Liver (tissue), 9 donors: ENCODE data around the gene SFT2D1. TPM values are rescaled to one million over a fixed set of nuclear protein-coding genes. Genes with fewer than 3 reads are reported as not detected.
A peak's percentile ranks its signal among the peaks of the same experiment; 100 is the strongest.

ENCODE experiments used
- DNase-seq: peaks from one replicate; pipeline ENCODE4 v3.0.0-alpha.2; 2017; ENCODE audit warnings: low spot score
- H3K27ac ChIP-seq, 2 donors: one replicate each; pipeline ENCODE4 v1.7.0; 2013; ENCODE audit warnings: inconsistent platforms in 2 of 2, low read length in 2 of 2, control low read depth in 1 of 2, low read depth in 1 of 2, mild to moderate bottlenecking in 1 of 2
- H3K27me3 ChIP-seq, 4 donors: one replicate each; pipeline versions ENCODE4 v1.6.1 to v1.7.0; 2013; ENCODE audit warnings: low read length in 3 of 4, inconsistent platforms in 1 of 4, mild to moderate bottlenecking in 1 of 4, moderate library complexity in 1 of 4; ENCODE audit not compliant: control insufficient read depth in 4 of 4, insufficient read depth in 4 of 4
- H3K36me3 ChIP-seq, 4 donors: one replicate each; pipeline versions ENCODE4 v1.6.1 to v1.7.0; 2013; ENCODE audit warnings: low read length in 3 of 4, mild to moderate bottlenecking in 3 of 4, low read depth in 1 of 4, moderate library complexity in 1 of 4; ENCODE audit not compliant: control insufficient read depth in 4 of 4, insufficient read depth in 3 of 4
- H3K4me1 ChIP-seq, 4 donors: one replicate each; pipeline versions ENCODE4 v1.6.1 to v1.7.0; 2013; ENCODE audit warnings: low read length in 3 of 4, mild to moderate bottlenecking in 3 of 4, moderate library complexity in 1 of 4; ENCODE audit not compliant: control insufficient read depth in 4 of 4, insufficient read depth in 4 of 4
- H3K4me3 ChIP-seq, 3 donors: one replicate each; pipeline versions ENCODE4 v1.6.1 to v1.7.0; 2013; ENCODE audit warnings: low read length in 3 of 3, control low read depth in 1 of 3, low read depth in 1 of 3, mild to moderate bottlenecking in 1 of 3
- H3K9ac ChIP-seq, 2 donors: one replicate each; pipeline ENCODE4 v1.7.0; 2013; ENCODE audit warnings: low read length in 2 of 2, mild to moderate bottlenecking in 2 of 2, moderate library complexity in 2 of 2, control low read depth in 1 of 2, low read depth in 1 of 2
- H3K9me3 ChIP-seq, 4 donors: one replicate each; pipeline versions ENCODE4 v1.6.1 to v1.7.0; 2013; ENCODE audit warnings: low read length in 3 of 4; ENCODE audit not compliant: control insufficient read depth in 4 of 4
- ATF3 ChIP-seq: IDR thresholded peaks from 2 replicates; pipeline ENCODE4 v1.6.1; 2016; ENCODE audit warnings: antibody characterized with exemption
- CTCF ChIP-seq: fragments of 150-350 bp; IDR thresholded peaks from 2 replicates; pipeline ENCODE4 v1.5.1; 2017; ENCODE audit warnings: improper control_type of control experiment, low read depth, low read length; ENCODE audit not compliant: missing input control
- EGR1 ChIP-seq, 2 donors: IDR thresholded peaks; 2 replicates each; pipeline ENCODE4 v1.6.1; 2016 to 2018; ENCODE audit warnings: antibody characterized with exemption in 2 of 2, low read depth in 2 of 2
- FOXA1 ChIP-seq: IDR thresholded peaks from 2 replicates; pipeline ENCODE4 v1.6.1; 2016; ENCODE audit warnings: antibody characterized with exemption
- FOXA2 ChIP-seq: IDR thresholded peaks from 2 replicates; pipeline ENCODE4 v1.6.1; 2016; ENCODE audit warnings: antibody characterized with exemption
- GABPA ChIP-seq, 2 donors: IDR thresholded peaks in 1 of 2; conservative IDR thresholded peaks in 1 of 2; 2 replicates each; pipeline ENCODE4 v1.6.1; 2016; ENCODE audit warnings: antibody characterized with exemption in 2 of 2, mild to moderate bottlenecking in 1 of 2, moderate library complexity in 1 of 2
- HNF4A ChIP-seq, 2 donors: conservative IDR thresholded peaks; 2 replicates each; pipeline ENCODE4 v1.6.1; 2016; ENCODE audit warnings: antibody characterized with exemption in 2 of 2, mild to moderate bottlenecking in 2 of 2
- HNF4G ChIP-seq: IDR thresholded peaks from 2 replicates; pipeline ENCODE4 v1.6.1; 2016; ENCODE audit warnings: antibody characterized with exemption
- JUND ChIP-seq, 2 donors: IDR thresholded peaks; 2 replicates each; pipeline ENCODE4 v1.6.1; 2016; ENCODE audit warnings: antibody characterized with exemption in 2 of 2
- NR2F2 ChIP-seq: IDR thresholded peaks from 2 replicates; pipeline ENCODE4 v1.6.1; 2016; ENCODE audit warnings: antibody characterized with exemption
- RAD21 ChIP-seq, 2 donors: IDR thresholded peaks; 2 replicates each; pipeline ENCODE4 v1.6.1; 2016; ENCODE audit warnings: antibody characterized with exemption in 2 of 2, mild to moderate bottlenecking in 2 of 2
- RXRA ChIP-seq, 2 donors: IDR thresholded peaks; 2 replicates each; pipeline ENCODE4 v1.6.1; 2017 to 2018; ENCODE audit warnings: antibody characterized with exemption in 2 of 2, mild to moderate bottlenecking in 1 of 2
- SP1 ChIP-seq: IDR thresholded peaks from 2 replicates; pipeline ENCODE4 v1.6.1; 2018; ENCODE audit warnings: antibody characterized with exemption, mild to moderate bottlenecking
- TAF1 ChIP-seq: conservative IDR thresholded peaks from 2 replicates; pipeline ENCODE4 v1.6.1; 2016; ENCODE audit warnings: antibody characterized with exemption, mild to moderate bottlenecking
- ZBTB33 ChIP-seq: IDR thresholded peaks from 2 replicates; pipeline ENCODE4 v1.6.1; 2016; ENCODE audit warnings: antibody characterized with exemption
- WGBS: extraction: QIAGEN DNeasy Blood & Tissue Kit; methylation state at CpG from one replicate; pipeline ENCODE4 v1.1.7; 2013; 5-methylcytosine and 5-hydroxymethylcytosine counted together
- polyA plus RNA-seq, 2 donors: library from polyadenylated mRNA; stranded (reverse) in 1 of 2; unstranded in 1 of 2; fragments of 200-250 nt in 1 of 2; fragments of >200 nt in 1 of 2; fragmentation: Nextera tagmentation in 1 of 2; extraction: Ambion mirVana in 1 of 2; gene quantifications; one replicate each; pipeline versions ENCODE4 v1.2.1 to v1.2.3, GENCODE V29; 2013 to 2015
- total RNA-seq, 2 donors: library from RNA; depleted of rRNA; stranded (reverse); fragments of >200 nt; gene quantifications; one replicate each; pipeline ENCODE4 v1.2.3, GENCODE V29; 2014
- TF ChIP-seq, protein P1 (sequence below): IDR thresholded peaks from 2 replicates; pipeline ENCODE4 v1.6.1; 2016; ENCODE audit warnings: antibody characterized with exemption
- donor health status: healthy.
- donor health status: healthy.
- donor health status: healthy.
- donor health status: healthy.
- donor health status: healthy.

The SFT2D1 gene
- total and polyA plus RNA-seq, 4 donors, result 9.5 to 16.6 (median 15.2) TPM

GRCh38 chr6:166343150-166343487 is 774 bp upstream of the SFT2D1 start:
- H3K9ac ChIP-seq, result peak overlapping the region; percentile 84 to 97
- H3K27me3 ChIP-seq, result no peaks in the 10 kb centered on the region
- no peak for TF ChIP-seq HNF4A (conservative IDR thresholded peaks at IDR 0.05)
- TF ChIP-seq GABPA (IDR thresholded peaks at IDR 0.05 in 1 of 2, conservative IDR thresholded peaks at IDR 0.05 in 1 of 2), result no peak
- no peak for TF ChIP-seq RXRA (IDR thresholded peaks at IDR 0.05)
- no peak for TF ChIP-seq TAF1
- TF ChIP-seq, protein P1, sequence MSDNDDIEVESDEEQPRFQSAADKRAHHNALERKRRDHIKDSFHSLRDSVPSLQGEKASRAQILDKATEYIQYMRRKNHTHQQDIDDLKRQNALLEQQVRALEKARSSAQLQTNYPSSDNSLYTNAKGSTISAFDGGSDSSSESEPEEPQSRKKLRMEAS, result no peak
- no peak for TF ChIP-seq FOXA2
- TF ChIP-seq RAD21 (IDR thresholded peaks at IDR 0.05), result no peak
- TF ChIP-seq HNF4G, result no peak
- no peak for TF ChIP-seq SP1
- no peak for TF ChIP-seq CTCF
- no peak for TF ChIP-seq ZBTB33
- no peak for TF ChIP-seq EGR1 (IDR thresholded peaks at IDR 0.05; ENCODE audit: low read depth in 2 of 2)
- H3K9me3 ChIP-seq, result no peaks in the 10 kb centered on the region
- peaks cover 0 to 4% (median 0%) of the 10 kb centered on the region in 4 donors for H3K36me3 ChIP-seq
- 12% methylated on average over 3 of the region's 3 CpGs for WGBS
- H3K4me1 ChIP-seq, result peaks cover 3 to 42% (median 22%) of the 10 kb centered on the region in 4 donors
- no peak for DNase-seq
- H3K27ac ChIP-seq, result peak overlapping the region; percentile 91 to 94
- peak overlapping the region; percentile 91 to 95 (median 94) for H3K4me3 ChIP-seq

DNA sequence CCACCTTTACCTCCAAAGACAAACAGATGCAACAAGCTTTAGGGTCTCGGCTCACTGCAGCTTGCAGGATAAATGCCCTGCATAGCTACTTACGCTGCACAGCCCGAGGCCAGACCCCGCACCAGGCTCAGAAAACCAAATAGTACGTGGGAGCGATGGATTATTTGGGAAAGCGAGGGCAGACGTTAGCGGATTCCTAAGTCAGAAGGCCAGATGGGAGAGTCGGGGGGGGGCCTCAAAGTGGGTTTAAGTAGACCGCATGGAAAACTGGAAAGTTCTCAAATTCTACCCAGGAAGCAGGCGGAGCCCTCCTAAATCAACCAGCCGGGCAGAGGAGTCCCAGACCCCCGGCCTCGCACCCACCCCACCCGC is 382 bp downstream of the SFT2D1 start:
- Histone ChIP-seq H3K9ac (peak overlapping the region; percentile 46 to 84), H3K36me3 (peaks cover 0 to 9% (median 6%) of the 10 kb centered on the region in 4 donors), H3K4me1 (peaks cover 3 to 34% (median 17%) of the 10 kb centered on the region in 4 donors), H3K27ac (peak overlapping the region; percentile 91 to 94), H3K9me3 (no peaks in the 10 kb centered on the region), H3K4me3 (peak overlapping the region; percentile 91 to 95 (median 94)), H3K27me3 (no peaks in the 10 kb centered on the region)
- DNase-seq, result peak; percentile 43
- under 1% methylated on average over 16 of the region's 16 CpGs for WGBS
- TF ChIP-seq FOXA1 (no peak), CTCF (no peak), NR2F2 (no peak), GABPA (IDR thresholded peaks at IDR 0.05 in 1 of 2, conservative IDR thresholded peaks at IDR 0.05 in 1 of 2) (no peak), ATF3 (no peak), EGR1 (IDR thresholded peaks at IDR 0.05; ENCODE audit: low read depth in 2 of 2) (no peak), JUND (IDR thresholded peaks at IDR 0.05) (no peak), HNF4G (no peak), RXRA (IDR thresholded peaks at IDR 0.05) (no peak), RAD21 (IDR thresholded peaks at IDR 0.05) (no peak), HNF4A (conservative IDR thresholded peaks at IDR 0.05) (no peak), SP1 (no peak)
- TF ChIP-seq, protein P1, result no peak
